DOHH2 (cell line): ENCODE data around the gene ARL6IP6.

ENCODE experiments used
- H3F3A ChIP-seq: fragments of 200-600 bp; sonication (generic), shearing (Covaris generic); 2 replicates; pipeline ENCODE4 v1.6.0; 2016; ENCODE audit warnings: antibody characterized with exemption, mild to moderate bottlenecking; ENCODE audit not compliant: control insufficient read depth, insufficient read depth
- H3K27ac ChIP-seq: fragments of 200-600 bp; sonication (generic); 2 replicates; pipeline ENCODE4 v1.5.1; 2014; ENCODE audit warnings: low read depth, mild to moderate bottlenecking, low read length, moderate library complexity
- H3K27me3 ChIP-seq: fragments of 200-600 bp; sonication (generic); 2 replicates; pipeline ENCODE4 v1.6.1; 2014; ENCODE audit warnings: mild to moderate bottlenecking, low read length, mixed read lengths; ENCODE audit not compliant: control insufficient read depth
- H3K36me3 ChIP-seq: fragments of 200-600 bp; sonication (generic); 2 replicates; pipeline ENCODE4 v1.6.1; 2014; ENCODE audit warnings: mild to moderate bottlenecking, low read length, moderate library complexity, mixed read lengths; ENCODE audit not compliant: control insufficient read depth
- H3K4me1 ChIP-seq: fragments of 200-600 bp; sonication (generic); 2 replicates; pipeline ENCODE4 v1.6.1; 2014; ENCODE audit warnings: mild to moderate bottlenecking, low read length, mixed read lengths; ENCODE audit not compliant: control insufficient read depth
- H3K4me2 ChIP-seq: fragments of 200-600 bp; sonication (generic); 2 replicates; pipeline ENCODE4 v1.6.0; 2014; ENCODE audit warnings: mild to moderate bottlenecking, low read length, moderate library complexity
- H3K4me3 ChIP-seq: fragments of 200-600 bp; sonication (generic); 2 replicates; pipeline ENCODE4 v1.5.1; 2014; ENCODE audit warnings: mild to moderate bottlenecking, low read length, mixed read lengths
- H3K79me2 ChIP-seq: fragments of 200-600 bp; sonication (generic); 2 replicates; pipeline ENCODE4 v1.6.1; 2014; ENCODE audit warnings: mild to moderate bottlenecking, low read length, mixed read lengths; ENCODE audit not compliant: control insufficient read depth
- H3K9me2 ChIP-seq: fragments of 200-600 bp; sonication (generic); replicated peaks from 2 replicates; pipeline ENCODE4 v1.6.1; 2014; ENCODE audit warnings: mild to moderate bottlenecking, low read length, mixed read lengths; ENCODE audit not compliant: control insufficient read depth
- H3K9me3 ChIP-seq: fragments of 200-600 bp; sonication (generic); 2 replicates; pipeline ENCODE4 v1.6.1; 2014; ENCODE audit warnings: antibody characterized with exemption, low read length, mixed read lengths; ENCODE audit not compliant: control insufficient read depth, insufficient read depth
- H4K20me1 ChIP-seq: fragments of 200-600 bp; sonication (generic); 2 replicates; pipeline ENCODE4 v1.6.0; 2014; ENCODE audit warnings: low read depth, mild to moderate bottlenecking, antibody characterized with exemption, low read length, moderate library complexity; ENCODE audit not compliant: control insufficient read depth, insufficient read depth
- CTCF ChIP-seq: fragments of 200-600 bp; sonication (generic); IDR thresholded peaks from one replicate; pipeline ENCODE4 v1.5.1; 2014; ENCODE audit warnings: antibody characterized with exemption, mild to moderate bottlenecking, low read depth, low read length; ENCODE audit not compliant: poor library complexity, severe bottlenecking
- EZH2phosphoT487 ChIP-seq: fragments of 200-600 bp; sonication (generic); IDR thresholded peaks from 2 replicates; pipeline ENCODE4 v1.6.1; 2017; ENCODE audit warnings: borderline replicate concordance, mild to moderate bottlenecking, antibody characterized with exemption, low read length, moderate library complexity, mixed read lengths

Gene ARL6IP6

GRCh38 chr2:152706477-152707021 lies 11.9 kb upstream of the ARL6IP6 start:
- H3K27me3 ChIP-seq = no peaks in the 10 kb centered on the region
- no peak overlapping the region for H3K27ac ChIP-seq
- H3K9me2 ChIP-seq = no peaks in the 10 kb centered on the region
- H3K4me2 ChIP-seq = no peak overlapping the region
- no peaks in the 10 kb centered on the region for H3F3A ChIP-seq
- no peaks in the 10 kb centered on the region for H3K9me3 ChIP-seq
- H3K36me3 ChIP-seq = peaks cover 99% of the 10 kb centered on the region
- H4K20me1 ChIP-seq = peaks cover 22% of the 10 kb centered on the region
- no peak overlapping the region for H3K4me3 ChIP-seq
- H3K4me1 ChIP-seq = no peaks in the 10 kb centered on the region
- H3K79me2 ChIP-seq = peaks cover 100% of the 10 kb centered on the region
- TF ChIP-seq CTCF (no peak), EZH2phosphoT487 (no peak)

- H4K20me1 ChIP-seq = peaks cover 18% of the 10 kb centered on the region
- peaks cover 99% of the 10 kb centered on the region for H3K36me3 ChIP-seq
- no peaks in the 10 kb centered on the region for H3K9me3 ChIP-seq
- no peak overlapping the region for H3K4me3 ChIP-seq
- H3K27me3 ChIP-seq = no peaks in the 10 kb centered on the region
- H3K27ac ChIP-seq = no peak overlapping the region
- TF ChIP-seq EZH2phosphoT487 = no peak
- TF ChIP-seq CTCF = no peak
- H3K4me2 ChIP-seq = no peak overlapping the region
- H3F3A ChIP-seq = no peaks in the 10 kb centered on the region
- H3K79me2 ChIP-seq = peaks cover 100% of the 10 kb centered on the region
- no peaks in the 10 kb centered on the region for H3K4me1 ChIP-seq
- H3K9me2 ChIP-seq = no peaks in the 10 kb centered on the region
Observed at GRCh38 chr2:152708742-152709141, 9.7 kb upstream of the ARL6IP6 start.

- H3K9me2 ChIP-seq = no peaks in the 10 kb centered on the region
- H3K27ac ChIP-seq = no peak overlapping the region
- H3K9me3 ChIP-seq = no peaks in the 10 kb centered on the region
- H4K20me1 ChIP-seq = peaks cover 15% of the 10 kb centered on the region
- H3K4me2 ChIP-seq = no peak overlapping the region
- H3F3A ChIP-seq = no peaks in the 10 kb centered on the region
- H3K79me2 ChIP-seq = peaks cover 100% of the 10 kb centered on the region
- H3K4me3 ChIP-seq = no peak overlapping the region
- H3K36me3 ChIP-seq = peaks cover 99% of the 10 kb centered on the region
- no peaks in the 10 kb centered on the region for H3K27me3 ChIP-seq
- H3K4me1 ChIP-seq = peaks cover 11% of the 10 kb centered on the region
- TF ChIP-seq CTCF = no peak
- no peak for TF ChIP-seq EZH2phosphoT487
Observed at GRCh38 chr2:152710713-152711112, 7.7 kb upstream of the ARL6IP6 start.
